Effector CD4-positive, alpha-beta T cell (primary cell): ENCODE results near the gene CATSPERB.
"Not testable (repeated sequence)": the region's sequence is repeated elsewhere in the genome, so short reads cannot be mapped to it uniquely, and the experiment has no call there.

Experiments used
- DNase-seq: peaks from one replicate; pipeline ENCODE4 v3.0.0-alpha.2; 2020

Gene CATSPERB

GRCh38 chr14:91573894-91574837 lies 157.7 kb downstream of the CATSPERB start:
- DNase-seq: peak; percentile 60

GRCh38 chr14:91573528-91573893 lies 158.4 kb downstream of the CATSPERB start:
- no peak for DNase-seq

GRCh38 chr14:91570021-91570420 lies 161.9 kb downstream of the CATSPERB start:
- DNase-seq: no peak

DNA sequence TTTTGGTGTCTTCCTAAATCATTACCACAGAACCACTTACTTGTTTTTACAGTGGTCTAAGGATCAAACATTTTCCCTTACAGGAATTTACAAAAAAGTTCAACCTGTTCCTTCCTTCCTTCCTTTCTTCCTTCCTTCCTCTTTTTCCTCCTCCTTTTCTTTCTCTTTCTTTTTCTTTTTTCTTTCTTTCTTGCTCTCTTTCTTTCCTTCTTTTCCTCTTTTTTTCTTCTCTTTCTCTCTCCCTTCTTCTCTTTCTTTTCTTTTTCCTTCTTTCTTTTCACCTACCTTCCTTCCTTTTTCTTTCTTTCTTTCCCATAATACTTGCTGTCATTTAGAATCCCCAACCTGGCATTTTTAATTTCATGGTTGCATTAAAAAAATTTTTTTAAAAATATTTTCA lies 162.6 kb downstream of the CATSPERB start:
- no peak for DNase-seq

- DNase-seq: no peak
These were observed 163.3 kb downstream of the CATSPERB start for GRCh38 chr14:91568626-91569025.

GRCh38 chr14:91567827-91568226 lies 164.1 kb downstream of the CATSPERB start:
- not testable (repeated sequence) for DNase-seq

DNA sequence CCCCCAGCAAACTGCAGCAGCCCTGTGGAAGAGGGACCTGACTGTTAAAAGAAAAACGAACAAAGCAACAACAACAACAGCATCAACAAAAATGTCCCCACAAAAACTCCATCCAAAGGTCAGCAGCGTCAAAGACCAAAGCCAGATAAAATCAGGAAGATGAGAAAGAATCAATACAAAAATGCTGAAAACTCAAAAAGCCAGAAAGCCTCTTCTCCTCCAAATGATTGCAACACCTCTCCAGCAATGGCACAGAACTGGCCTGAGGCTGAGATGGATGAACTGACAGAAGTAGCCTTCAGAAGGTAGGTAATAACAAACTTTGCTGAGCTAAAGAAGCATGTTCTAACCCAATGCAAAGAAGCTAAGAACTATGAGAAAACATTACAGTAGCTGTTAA lies 176.4 kb downstream of the CATSPERB start:
- no peak for DNase-seq

DNA sequence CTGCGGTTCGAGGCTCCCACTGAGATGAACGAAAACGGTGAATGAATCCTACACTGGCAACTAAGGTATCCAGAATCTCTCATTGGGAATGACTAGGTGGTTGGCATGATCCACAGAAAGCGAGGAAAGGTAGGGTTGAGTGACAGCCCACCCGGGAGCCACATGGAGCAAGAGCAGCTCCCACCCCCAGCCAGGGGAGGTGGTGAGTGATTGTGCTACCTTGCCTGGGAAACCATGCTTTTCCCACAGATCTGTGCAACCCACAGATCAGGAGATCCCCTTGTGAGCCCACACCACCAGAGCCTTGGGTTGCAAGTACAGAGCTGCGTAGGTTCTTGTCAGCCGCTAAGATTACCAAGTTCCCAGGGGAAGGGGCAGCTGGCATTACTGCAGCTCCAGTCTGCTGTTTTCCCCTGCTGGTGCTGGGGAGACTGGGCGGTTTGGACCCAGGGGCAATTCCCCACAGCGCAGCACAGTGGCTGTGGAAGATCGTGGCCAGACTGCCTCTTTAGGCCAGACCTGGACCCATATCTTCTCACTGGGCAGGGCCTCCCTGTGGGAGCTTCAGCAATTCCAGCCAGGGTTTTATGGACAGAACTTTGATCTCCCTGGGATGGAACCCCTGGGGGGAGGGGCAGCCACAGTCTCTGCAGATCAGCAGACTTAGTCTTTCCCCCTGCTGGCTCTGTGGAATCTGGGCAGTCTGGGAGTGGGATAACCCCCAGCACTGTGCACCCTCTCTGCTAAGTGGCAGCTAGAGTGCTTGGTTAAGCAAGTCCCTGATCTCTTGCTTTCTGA lies 177.2 kb downstream of the CATSPERB start:
- no peak for DNase-seq

- DNase-seq: no peak
These were observed 183.8 kb downstream of the CATSPERB start for GRCh38 chr14:91548108-91548507.

GRCh38 chr14:91545946-91546716 lies 185.8 kb downstream of the CATSPERB start:
- no peak for DNase-seq

DNA sequence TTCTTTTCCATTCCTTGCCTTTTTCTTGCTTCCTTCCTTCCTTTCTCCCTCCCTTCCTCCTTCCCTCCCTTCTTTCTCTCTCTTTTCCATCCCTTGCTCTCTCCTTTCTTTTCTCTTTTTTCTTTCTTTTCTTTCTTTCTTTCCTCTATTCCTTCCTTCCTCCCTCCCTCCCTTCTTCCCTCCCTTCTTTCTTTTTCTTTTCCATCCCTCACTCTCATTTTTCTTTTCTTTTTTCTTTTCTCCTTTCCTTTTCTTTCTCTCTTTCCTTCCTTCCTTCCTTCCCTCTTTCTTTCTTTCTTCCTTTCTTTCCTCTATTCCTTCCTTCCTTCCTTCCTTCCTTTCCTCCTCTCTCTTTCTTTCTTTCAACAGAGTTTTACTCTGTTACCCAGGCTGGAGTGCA lies 186.7 kb downstream of the CATSPERB start:
- DNase-seq: no peak

GRCh38 chr14:91536327-91536726 lies 195.6 kb downstream of the CATSPERB start:
- DNase-seq: no peak

DNA sequence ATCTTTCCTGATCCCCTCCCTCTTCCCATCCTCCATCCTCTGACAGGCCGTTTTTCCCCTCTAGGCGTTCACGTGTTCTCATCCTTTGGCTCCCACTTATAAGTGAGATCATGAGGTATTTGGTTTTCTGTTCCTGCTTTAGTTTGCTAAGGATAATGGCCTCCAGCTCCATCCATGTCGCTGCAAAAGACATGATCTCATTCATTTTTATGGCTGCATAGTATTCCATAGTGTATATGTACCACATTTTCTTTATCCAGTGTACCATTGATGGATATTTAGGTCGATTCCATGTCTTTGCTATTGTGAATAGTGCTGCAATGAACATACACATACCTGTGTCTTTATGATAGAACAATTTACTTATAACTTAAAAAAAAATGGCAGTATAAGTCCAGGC lies 197.8 kb downstream of the CATSPERB start:
- not testable (repeated sequence) for DNase-seq

DNA sequence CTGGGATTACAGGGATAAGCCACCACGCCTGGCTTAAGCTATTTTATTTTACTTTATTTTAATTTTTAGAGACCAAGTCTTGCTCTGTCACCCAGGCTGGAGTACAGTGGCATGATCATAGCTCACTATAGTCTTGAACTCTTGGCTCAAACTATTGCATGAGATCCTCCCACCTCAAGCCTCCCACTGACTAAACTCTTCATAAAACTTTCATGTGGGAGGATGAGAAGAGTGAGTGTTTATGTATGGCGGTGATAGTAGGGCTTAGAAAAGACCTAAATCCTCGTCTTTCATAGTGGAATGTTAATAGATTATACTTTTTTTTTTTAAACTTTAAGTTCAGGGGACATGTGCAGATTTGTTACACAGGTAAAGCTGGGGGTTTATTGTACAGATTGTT lies 198.3 kb downstream of the CATSPERB start:
- no peak for DNase-seq
